Testis (tissue), 3 donors: Measurements from ENCODE around the gene MAB21L4. TPM values are rescaled to one million over a fixed set of nuclear protein-coding genes. Genes with fewer than 3 reads are reported as not detected.
A peak's percentile ranks its signal among the peaks of the same experiment; 100 is the strongest.
"Not testable (repeated sequence)": the region's sequence is repeated elsewhere in the genome, so short reads cannot be mapped to it uniquely, and the experiment has no call there.

Experiments
- DNase-seq: peaks from one replicate; pipeline ENCODE4 v3.0.0-alpha.2; 2019
- H3K27ac ChIP-seq, 2 donors: fragments of 200-600 bp; sonication (generic); one replicate each; pipeline ENCODE4 v1.5.1; 2019
- H3K27me3 ChIP-seq: fragments of 200-600 bp; sonication (generic); one replicate; pipeline ENCODE4 v1.5.1; 2019
- H3K36me3 ChIP-seq: fragments of 200-600 bp; sonication (generic); one replicate; pipeline ENCODE4 v1.5.1; 2017; ENCODE audit warnings: low read depth; ENCODE audit errors: missing control alignments
- H3K4me1 ChIP-seq: fragments of 200-600 bp; sonication (generic); one replicate; pipeline ENCODE4 v1.5.1; 2019
- H3K4me3 ChIP-seq, 2 donors: fragments of 200-600 bp; sonication (generic); one replicate each; pipeline ENCODE4 v1.5.1; 2017 to 2019
- H3K9me3 ChIP-seq: fragments of 200-600 bp; sonication (generic); one replicate; pipeline ENCODE4 v1.5.1; 2017
- POLR2A ChIP-seq: fragments of 450-650 bp; IDR thresholded peaks from one replicate; pipeline ENCODE4 v1.6.1; 2017; ENCODE audit warnings: antibody characterized with exemption, mild to moderate bottlenecking, moderate library complexity
- WGBS, 2 donors: methylation state at CpG; one replicate each; pipeline ENCODE4 v1.1.5; 2018; 5-methylcytosine and 5-hydroxymethylcytosine counted together
- intact Hi-C: fragments of 100-400 bp; cut with DNase I; formaldehyde crosslinking; loops from one replicate; pipeline ENCODE4 v1.15.1; 2023; ENCODE audit warnings: low total_unique reads
- polyA plus RNA-seq: library from polyadenylated mRNA; stranded (reverse); fragments of 350-450 nt; fragmentation: Illumina TruSeq; extraction: RNeasy Lipid Tissue Mini Kit (QIAGEN cat#74804); gene quantifications from one replicate; pipeline ENCODE4 v1.2.3, GENCODE V29; 2014; ENCODE audit warnings: low read depth, low replicate concordance; ENCODE audit not compliant: insufficient read depth
- total RNA-seq, 2 donors: library from RNA; depleted of rRNA; stranded (reverse); fragments of >200 nt; gene quantifications; one replicate each; pipeline ENCODE4 v1.2.3, GENCODE V29; 2016
- TF ChIP-seq, protein P1 (sequence below), 3 experiments: fragments of 450-650 bp in 2 of 3; fragments of 200-600 bp in 1 of 3; sonication (generic) in 1 of 3; IDR thresholded peaks; one replicate each; pipeline ENCODE4 v1.5.1; 2016 to 2019; ENCODE audit warnings: antibody characterized with exemption in 3 of 3, mild to moderate bottlenecking in 2 of 3, moderate library complexity in 1 of 3

MAB21L4 gene
- total and polyA plus RNA-seq, 3 donors from 2014 or later, result 1.1 TPM; not detected in 2

DNA sequence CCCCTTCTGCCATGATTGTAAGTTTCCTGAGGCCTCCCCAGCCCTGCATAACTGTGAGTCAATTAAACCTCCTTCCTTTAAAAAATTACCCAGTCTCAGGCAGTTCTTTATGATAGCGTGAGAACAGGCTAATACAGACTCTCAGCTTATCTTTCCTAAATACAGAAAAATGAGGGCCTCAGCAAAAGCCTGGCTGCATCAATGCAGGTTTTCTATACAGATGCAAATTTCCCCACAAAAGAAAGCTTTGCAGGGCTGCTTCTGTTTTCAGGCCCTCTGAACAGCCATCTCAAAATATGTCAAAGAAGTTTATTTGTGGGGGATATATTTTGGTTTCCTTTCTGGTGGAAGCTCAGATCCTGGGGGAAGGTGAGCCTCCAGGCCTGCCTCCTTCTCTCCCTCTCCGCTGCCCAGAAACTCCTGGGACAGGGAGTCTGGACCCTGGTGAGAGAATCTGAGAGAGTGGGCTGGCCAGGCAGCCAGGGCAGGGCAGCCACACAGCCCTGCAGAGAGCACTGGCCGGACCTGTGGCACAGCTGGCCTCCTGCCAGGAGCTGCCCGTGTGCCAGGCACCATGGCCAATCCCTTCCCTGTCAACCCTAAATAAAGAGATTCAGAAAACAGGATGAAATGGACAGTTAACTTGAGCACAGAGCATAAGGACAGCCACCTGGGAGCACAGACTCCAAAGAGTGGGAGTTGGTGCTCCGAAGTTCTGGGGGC is 48.9 kb downstream of the MAB21L4 start:
- Histone ChIP-seq H3K4me3 (no peak overlapping the region), H3K9me3 (no peaks in the 10 kb centered on the region), H3K27me3 (no peaks in the 10 kb centered on the region), H3K27ac (no peak overlapping the region), H3K4me1 (no peaks in the 10 kb centered on the region), H3K36me3 (no peaks in the 10 kb centered on the region)
- TF ChIP-seq, protein P1, sequence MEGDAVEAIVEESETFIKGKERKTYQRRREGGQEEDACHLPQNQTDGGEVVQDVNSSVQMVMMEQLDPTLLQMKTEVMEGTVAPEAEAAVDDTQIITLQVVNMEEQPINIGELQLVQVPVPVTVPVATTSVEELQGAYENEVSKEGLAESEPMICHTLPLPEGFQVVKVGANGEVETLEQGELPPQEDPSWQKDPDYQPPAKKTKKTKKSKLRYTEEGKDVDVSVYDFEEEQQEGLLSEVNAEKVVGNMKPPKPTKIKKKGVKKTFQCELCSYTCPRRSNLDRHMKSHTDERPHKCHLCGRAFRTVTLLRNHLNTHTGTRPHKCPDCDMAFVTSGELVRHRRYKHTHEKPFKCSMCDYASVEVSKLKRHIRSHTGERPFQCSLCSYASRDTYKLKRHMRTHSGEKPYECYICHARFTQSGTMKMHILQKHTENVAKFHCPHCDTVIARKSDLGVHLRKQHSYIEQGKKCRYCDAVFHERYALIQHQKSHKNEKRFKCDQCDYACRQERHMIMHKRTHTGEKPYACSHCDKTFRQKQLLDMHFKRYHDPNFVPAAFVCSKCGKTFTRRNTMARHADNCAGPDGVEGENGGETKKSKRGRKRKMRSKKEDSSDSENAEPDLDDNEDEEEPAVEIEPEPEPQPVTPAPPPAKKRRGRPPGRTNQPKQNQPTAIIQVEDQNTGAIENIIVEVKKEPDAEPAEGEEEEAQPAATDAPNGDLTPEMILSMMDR (IDR thresholded peaks at IDR 0.05), result no peak
- TF ChIP-seq POLR2A, result no peak
- DNase-seq, result no peak
- 77 to 79% methylated on average over 5 of the region's 5 CpGs for WGBS, 2 donors
- intact Hi-C loops, result no loop called here

DNA sequence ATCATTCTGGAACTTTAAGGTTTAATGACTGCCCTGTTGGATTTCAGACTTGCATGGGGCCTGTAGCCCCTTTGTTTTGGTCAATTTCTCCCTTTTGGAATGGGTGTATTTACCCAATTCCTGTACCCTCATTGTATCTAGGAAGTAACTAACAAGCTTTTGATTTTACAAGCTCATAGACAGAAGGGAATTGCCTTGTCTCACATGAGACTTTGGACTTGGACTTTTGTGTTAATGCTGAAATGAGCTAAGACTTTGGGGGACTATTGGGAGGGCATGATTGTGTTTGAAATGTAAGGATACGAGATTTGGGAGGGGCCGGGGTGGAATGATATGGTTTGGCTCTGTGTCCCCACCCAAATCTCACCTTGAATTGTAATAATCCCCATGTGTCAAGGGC is 49.6 kb downstream of the MAB21L4 start:
- H3K9me3 ChIP-seq, H3K27ac ChIP-seq, H3K4me1 ChIP-seq, H3K27me3 ChIP-seq, DNase-seq, H3K36me3 ChIP-seq, intact Hi-C loops, H3K4me3 ChIP-seq: not testable (repeated sequence)
- WGBS, 2 donors, result 69 to 82% methylated on average over 2 of the region's 2 CpGs

DNA sequence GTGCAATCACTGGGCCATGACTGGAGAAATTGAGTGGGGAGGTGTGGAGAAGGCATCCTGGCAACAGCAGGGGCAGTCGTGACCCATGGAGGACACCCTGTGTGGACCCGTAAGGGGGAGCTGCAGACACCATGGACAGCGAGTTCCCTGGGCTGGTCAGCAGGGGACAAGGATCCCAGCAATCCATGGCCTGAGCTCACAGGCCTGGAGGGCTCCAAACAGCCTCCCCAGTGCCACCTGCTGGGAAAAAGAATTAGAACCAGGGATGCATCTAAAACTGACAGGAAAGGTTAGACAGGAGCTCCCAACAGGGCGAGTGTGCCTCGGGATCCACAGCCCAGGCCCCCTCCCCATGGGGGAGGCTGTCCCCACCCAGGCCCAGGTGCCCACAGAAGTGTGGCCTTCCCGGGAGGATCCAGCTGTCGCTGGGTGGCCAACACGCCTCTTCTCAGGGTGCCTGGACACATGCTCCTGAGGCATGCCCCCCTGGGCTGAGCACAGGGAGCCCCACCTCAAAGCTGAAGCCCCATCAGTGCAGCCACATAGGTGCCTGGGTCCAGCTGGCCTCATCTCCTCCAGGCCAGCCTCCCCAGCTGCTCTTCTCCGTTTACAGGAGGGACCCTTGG is 55.4 kb downstream of the MAB21L4 start:
- WGBS, 2 donors, result 25 to 53% methylated on average over 3 to 9 of the region's 9 CpGs
- intact Hi-C loops, result no loop called here
- Histone ChIP-seq H3K4me1 (peaks cover 7% of the 10 kb centered on the region), H3K27ac (no peak overlapping the region), H3K9me3 (no peaks in the 10 kb centered on the region), H3K27me3 (no peaks in the 10 kb centered on the region), H3K36me3 (no peaks in the 10 kb centered on the region), H3K4me3 (no peak overlapping the region)
- no peak for TF ChIP-seq POLR2A
- TF ChIP-seq, protein P1 (IDR thresholded peaks at IDR 0.05), result peak; percentile 48 to 71 (median 65)
- DNase-seq, result peak; percentile 85

DNA sequence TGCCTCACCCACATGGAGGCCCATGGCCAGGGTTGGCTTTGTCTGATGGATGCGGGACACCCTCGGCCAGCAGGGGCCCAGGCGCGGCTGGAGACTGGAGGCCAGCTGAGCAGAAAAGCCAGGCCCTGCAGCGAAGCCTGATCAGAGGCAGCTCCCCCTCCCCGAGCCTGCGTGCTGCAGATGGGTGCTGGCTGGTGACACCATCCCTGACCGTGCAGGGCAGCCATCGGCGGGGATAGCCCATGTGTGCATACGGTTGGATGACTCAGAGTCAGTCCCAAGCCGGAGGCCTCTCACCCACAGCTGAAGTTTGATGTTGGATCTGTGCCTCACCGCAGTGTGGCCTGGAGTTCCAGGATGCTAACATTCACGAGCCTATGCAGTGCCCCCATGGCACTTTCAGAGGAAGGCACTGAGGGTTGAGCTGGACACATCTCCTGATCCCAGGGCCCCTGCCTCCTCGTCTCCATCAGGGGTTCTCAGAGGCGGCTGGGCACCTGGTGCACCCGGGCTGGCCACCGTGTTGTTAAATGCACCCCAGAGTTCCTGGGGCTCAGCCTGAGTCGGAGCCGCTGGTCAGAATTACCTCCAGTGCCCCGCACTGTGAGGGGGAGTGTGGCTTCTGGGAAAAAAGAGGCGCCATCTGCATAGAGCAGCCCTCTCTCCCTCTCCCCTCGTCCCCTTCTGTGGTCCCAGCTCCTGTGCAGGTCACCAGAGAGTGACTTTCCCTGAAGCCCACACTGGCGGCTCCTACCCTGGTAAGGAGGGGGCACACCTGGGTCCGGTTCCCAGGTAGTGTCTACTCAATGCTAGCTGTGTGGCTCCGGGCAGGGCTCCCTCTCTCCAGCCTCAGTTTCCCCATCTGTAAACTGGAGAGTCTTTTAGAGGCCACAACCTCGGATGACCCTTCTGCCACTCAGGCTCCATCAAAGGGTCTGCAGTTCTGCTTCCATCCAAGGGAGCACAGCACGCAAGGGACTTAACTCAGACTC is 56.5 kb downstream of the MAB21L4 start:
- DNase-seq, result no peak
- Histone ChIP-seq H3K4me1 (peaks cover 7% of the 10 kb centered on the region), H3K4me3 (no peak overlapping the region), H3K27ac (no peak overlapping the region), H3K9me3 (no peaks in the 10 kb centered on the region), H3K36me3 (no peaks in the 10 kb centered on the region), H3K27me3 (no peaks in the 10 kb centered on the region)
- WGBS, 2 donors, result 87 to 90% methylated on average over 11 to 28 of the region's 28 CpGs
- intact Hi-C loops, result no loop called here
- no peak for TF ChIP-seq POLR2A
- TF ChIP-seq, protein P1 (IDR thresholded peaks at IDR 0.05), result no peak

DNA sequence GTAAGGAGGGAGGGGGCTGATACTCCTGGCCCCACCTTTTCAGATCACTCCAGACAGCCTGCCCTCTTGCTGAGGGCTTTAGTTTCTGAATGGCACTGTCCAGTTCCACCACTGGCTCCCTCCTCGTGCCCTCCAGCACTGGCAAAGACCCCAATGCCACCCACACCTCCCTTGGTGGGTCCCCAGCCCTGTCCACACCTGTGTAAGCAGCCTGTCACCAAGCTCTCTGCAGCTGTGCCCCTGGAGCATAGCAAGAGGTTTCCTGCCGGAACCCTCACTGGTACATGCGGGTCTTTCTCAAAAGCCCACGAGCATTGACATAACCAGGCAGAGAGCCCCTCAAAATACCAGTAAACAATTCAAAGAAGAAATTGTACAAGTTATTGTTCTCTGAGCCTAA is 58.3 kb downstream of the MAB21L4 start:
- TF ChIP-seq, protein P1 (IDR thresholded peaks at IDR 0.05), result no peak
- no peak for TF ChIP-seq POLR2A
- no peak overlapping the region for H3K27ac ChIP-seq
- no peak for DNase-seq
- WGBS, 2 donors, result 82 to 90% methylated on average over 3 to 4 of the region's 4 CpGs
- no peaks in the 10 kb centered on the region for H3K36me3 ChIP-seq
- H3K4me3 ChIP-seq, result no peak overlapping the region
- no peaks in the 10 kb centered on the region for H3K9me3 ChIP-seq
- H3K27me3 ChIP-seq, result no peaks in the 10 kb centered on the region
- H3K4me1 ChIP-seq, result peaks cover 7% of the 10 kb centered on the region
- intact Hi-C loops, result no loop called here
